Right lobe of liver (tissue), 4 donors: ENCODE measurements around the gene CYBRD1.

Experiments
- POLR2A ChIP-seq: fragments of 450-650 bp; IDR thresholded peaks from one replicate; pipeline ENCODE4 v1.6.1; 2017; ENCODE audit warnings: antibody characterized with exemption, mild to moderate bottlenecking
- TF ChIP-seq, protein P1 (sequence below), 4 donors: fragments of 200-600 bp in 3 of 4; fragments of 450-650 bp in 1 of 4; IDR thresholded peaks; one replicate each; pipeline versions ENCODE4 v1.5.1 to v1.8.0; 2016 to 2022; ENCODE audit warnings: antibody characterized with exemption in 4 of 4, mild to moderate bottlenecking in 2 of 4
- donor health status: DM: no; HTN: no; CAD: no.
- donor health status: DM: no; HTN: no; CAD: no.
- donor health status: DM: no; HTN: yes; CAD: no.

DNA sequence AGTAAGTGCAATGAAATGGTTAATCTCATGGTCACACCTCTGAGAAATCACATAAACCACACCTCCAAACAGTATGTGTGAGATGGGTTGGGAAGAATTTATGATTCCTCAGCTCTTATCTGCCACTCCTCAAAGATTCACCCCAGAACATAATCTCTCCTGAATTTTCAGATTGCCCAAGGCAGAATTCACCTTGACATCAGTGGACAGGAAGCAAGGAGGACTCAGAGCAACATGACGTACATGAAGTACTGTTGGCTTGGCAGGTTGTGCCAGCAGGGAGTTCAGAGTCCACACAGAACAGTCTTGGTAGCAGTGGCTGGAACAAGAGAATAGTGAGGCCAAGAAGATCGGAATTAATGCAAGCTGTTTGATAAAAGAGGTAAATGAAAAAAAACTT is 31.7 kb upstream of the CYBRD1 start:
- TF ChIP-seq, protein P1, sequence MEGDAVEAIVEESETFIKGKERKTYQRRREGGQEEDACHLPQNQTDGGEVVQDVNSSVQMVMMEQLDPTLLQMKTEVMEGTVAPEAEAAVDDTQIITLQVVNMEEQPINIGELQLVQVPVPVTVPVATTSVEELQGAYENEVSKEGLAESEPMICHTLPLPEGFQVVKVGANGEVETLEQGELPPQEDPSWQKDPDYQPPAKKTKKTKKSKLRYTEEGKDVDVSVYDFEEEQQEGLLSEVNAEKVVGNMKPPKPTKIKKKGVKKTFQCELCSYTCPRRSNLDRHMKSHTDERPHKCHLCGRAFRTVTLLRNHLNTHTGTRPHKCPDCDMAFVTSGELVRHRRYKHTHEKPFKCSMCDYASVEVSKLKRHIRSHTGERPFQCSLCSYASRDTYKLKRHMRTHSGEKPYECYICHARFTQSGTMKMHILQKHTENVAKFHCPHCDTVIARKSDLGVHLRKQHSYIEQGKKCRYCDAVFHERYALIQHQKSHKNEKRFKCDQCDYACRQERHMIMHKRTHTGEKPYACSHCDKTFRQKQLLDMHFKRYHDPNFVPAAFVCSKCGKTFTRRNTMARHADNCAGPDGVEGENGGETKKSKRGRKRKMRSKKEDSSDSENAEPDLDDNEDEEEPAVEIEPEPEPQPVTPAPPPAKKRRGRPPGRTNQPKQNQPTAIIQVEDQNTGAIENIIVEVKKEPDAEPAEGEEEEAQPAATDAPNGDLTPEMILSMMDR (IDR thresholded peaks at IDR 0.05): no peak
- TF ChIP-seq POLR2A: no peak
